Measurements from ENCODE around the gene DHRS13. TPM values are rescaled to one million over a fixed set of nuclear protein-coding genes. Genes with fewer than 3 reads are reported as not detected.
"Not testable (repeated sequence)": the region's sequence is repeated elsewhere in the genome, so short reads cannot be mapped to it uniquely, and the experiment has no call there.

DHRS13 gene
- polyA plus RNA-seq, 4 donors: 6.6 to 17.9 (median 12.4) TPM

- no peak for DNase-seq (ENCODE audit: low read depth in 4 of 4, low spot score in 3 of 4)
Measured at GRCh38 chr17:28887871-28888471, 14.9 kb downstream of the DHRS13 start.

- no peak for DNase-seq (ENCODE audit: low read depth in 4 of 4, low spot score in 3 of 4)
Measured at GRCh38 chr17:28885951-28886350, 16.9 kb downstream of the DHRS13 start.

GRCh38 chr17:28885363-28885762 is 17.5 kb downstream of the DHRS13 start:
- DNase-seq (ENCODE audit: low read depth in 4 of 4, low spot score in 3 of 4): no peak

GRCh38 chr17:28883967-28884702 is 18.7 kb downstream of the DHRS13 start:
- no peak for DNase-seq (ENCODE audit: low read depth in 4 of 4, low spot score in 3 of 4)

GRCh38 chr17:28882154-28882895 is 20.6 kb downstream of the DHRS13 start:
- no peak for DNase-seq (ENCODE audit: low read depth in 4 of 4, low spot score in 3 of 4)

GRCh38 chr17:28881533-28882056 is 21.3 kb downstream of the DHRS13 start:
- DNase-seq (ENCODE audit: low read depth in 4 of 4, low spot score in 3 of 4): no peak

- no peak for DNase-seq (ENCODE audit: low read depth in 4 of 4, low spot score in 3 of 4)
Measured at GRCh38 chr17:28880572-28880945, 22.3 kb downstream of the DHRS13 start.

GRCh38 chr17:28879886-28880571 is 22.9 kb downstream of the DHRS13 start:
- DNase-seq (ENCODE audit: low read depth in 4 of 4, low spot score in 3 of 4): no peak

- no peak for DNase-seq (ENCODE audit: low read depth in 4 of 4, low spot score in 3 of 4)
Measured at GRCh38 chr17:28878981-28879380, 23.9 kb downstream of the DHRS13 start.

GRCh38 chr17:28878158-28878910 is 24.5 kb downstream of the DHRS13 start:
- no peak for DNase-seq (ENCODE audit: low read depth in 4 of 4, low spot score in 3 of 4)

GRCh38 chr17:28877150-28877711 is 25.6 kb downstream of the DHRS13 start:
- DNase-seq (ENCODE audit: low read depth in 4 of 4, low spot score in 3 of 4): not testable (repeated sequence)

- no peak for DNase-seq (ENCODE audit: low read depth in 4 of 4, low spot score in 3 of 4)
Measured at GRCh38 chr17:28875848-28876550, 26.9 kb downstream of the DHRS13 start.

- DNase-seq (ENCODE audit: low read depth in 4 of 4, low spot score in 3 of 4): no peak
Measured at GRCh38 chr17:28874750-28875149, 28.1 kb downstream of the DHRS13 start.

GRCh38 chr17:28873839-28874238 is 29.0 kb downstream of the DHRS13 start:
- no peak for DNase-seq (ENCODE audit: low read depth in 4 of 4, low spot score in 3 of 4)

GRCh38 chr17:28871056-28871579 is 31.8 kb downstream of the DHRS13 start:
- DNase-seq (ENCODE audit: low read depth in 4 of 4, low spot score in 3 of 4): no peak

- no peak for DNase-seq (ENCODE audit: low read depth in 4 of 4, low spot score in 3 of 4)
Measured at GRCh38 chr17:28867276-28867675, 35.6 kb downstream of the DHRS13 start.

GRCh38 chr17:28865946-28866752 is 36.7 kb downstream of the DHRS13 start:
- DNase-seq (ENCODE audit: low read depth in 4 of 4, low spot score in 3 of 4): no peak

All from left renal pelvis (tissue), 4 donors.